Activated CD4-positive, alpha-beta T cell treated with anti-CD3 and anti-CD28 coated beads, Interleukin-10, Interleukin-2, amounts not matched to agents 100 ng/mL and 50 ng/mL, durations not matched to agents 16 hours and 8 hours (primary cell): ENCODE results near the gene TMEM270.
"Not testable (repeated sequence)": the region's sequence is repeated elsewhere in the genome, so short reads cannot be mapped to it uniquely, and the experiment has no call there.

Source experiments
- DNase-seq: peaks from one replicate; pipeline ENCODE4 v3.0.0-alpha.2; 2020

TMEM270 gene

DNA sequence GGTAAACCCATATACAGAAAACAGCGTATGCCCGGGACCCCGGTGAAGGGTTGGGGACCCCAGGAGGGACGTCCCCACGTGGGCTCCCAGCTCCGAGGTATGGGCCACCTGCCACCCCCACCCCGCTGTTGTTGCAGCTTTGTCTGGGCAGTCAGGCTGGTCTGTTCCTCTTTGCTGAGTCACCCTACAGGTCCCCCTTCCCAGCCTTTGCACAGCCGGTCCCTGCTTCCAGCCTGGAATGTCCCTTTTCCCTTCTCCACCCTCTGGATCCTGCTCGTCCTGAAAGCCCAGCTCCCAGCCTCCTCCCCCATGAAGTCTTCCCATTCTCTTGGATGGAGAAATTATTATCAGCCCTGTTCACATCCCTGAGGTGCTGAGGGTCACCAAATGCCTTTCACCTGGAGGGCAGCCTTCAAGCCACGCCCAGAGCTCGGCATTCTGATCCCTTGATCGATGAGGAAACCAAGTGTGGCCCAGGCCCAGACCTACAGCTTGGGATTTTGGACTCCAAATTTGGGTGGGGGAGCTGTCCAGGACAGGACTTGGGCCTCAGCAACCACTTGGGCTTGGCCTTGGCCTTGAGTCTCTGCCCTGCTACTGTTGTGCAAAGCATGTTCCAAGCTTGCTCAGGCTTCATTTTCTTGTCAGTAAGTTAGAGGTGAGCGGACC, 27.6 kb upstream of the TMEM270 start:
- no peak for DNase-seq

DNA sequence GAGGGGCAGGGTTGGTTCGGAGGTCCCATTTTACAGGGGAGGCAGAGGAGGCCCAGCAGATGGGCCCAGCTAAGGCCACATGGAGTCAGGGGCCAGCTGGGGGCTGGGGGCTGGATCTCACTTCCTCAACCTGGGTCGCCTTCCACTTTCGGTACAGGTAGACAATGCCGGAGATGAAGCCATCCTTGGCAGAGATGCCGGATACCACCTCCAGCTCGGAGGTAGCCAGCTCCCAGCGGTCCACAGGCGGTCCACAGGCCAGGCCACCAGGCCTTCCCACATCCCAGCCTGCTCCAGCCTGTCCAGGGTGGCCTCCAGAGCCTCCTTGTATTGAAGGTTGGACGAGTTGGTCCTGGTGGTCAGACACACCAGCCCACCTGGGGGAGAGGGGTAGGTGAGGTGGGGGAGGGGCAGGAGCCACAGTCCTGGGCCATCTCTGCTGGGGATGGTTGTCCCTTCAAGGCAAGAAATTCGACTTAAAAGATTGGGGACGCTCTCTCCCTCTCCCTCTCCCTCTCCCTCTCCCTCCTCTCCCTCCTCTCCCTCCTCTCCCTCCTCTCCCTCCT, 26.2 kb upstream of the TMEM270 start:
- DNase-seq, result no peak

DNA sequence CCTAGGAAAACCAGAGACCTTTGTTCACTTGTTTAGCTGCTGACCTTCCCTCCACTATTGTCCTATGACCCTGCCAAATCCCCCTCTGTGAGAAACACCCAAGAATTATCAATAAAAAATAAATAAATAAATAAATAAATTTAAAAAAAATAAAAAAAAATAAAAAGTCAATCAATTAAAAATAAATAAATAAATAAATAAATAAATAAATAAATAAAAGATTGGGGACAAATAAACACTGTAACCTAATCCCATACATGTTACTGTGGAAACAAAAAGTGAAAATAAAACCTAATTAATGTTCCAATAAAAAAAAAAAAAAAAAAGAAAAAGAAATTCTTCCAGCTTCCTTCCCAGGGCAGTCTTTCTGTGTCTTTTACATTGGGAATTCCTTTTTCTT, 23.8 kb upstream of the TMEM270 start:
- not testable (repeated sequence) for DNase-seq

DNA sequence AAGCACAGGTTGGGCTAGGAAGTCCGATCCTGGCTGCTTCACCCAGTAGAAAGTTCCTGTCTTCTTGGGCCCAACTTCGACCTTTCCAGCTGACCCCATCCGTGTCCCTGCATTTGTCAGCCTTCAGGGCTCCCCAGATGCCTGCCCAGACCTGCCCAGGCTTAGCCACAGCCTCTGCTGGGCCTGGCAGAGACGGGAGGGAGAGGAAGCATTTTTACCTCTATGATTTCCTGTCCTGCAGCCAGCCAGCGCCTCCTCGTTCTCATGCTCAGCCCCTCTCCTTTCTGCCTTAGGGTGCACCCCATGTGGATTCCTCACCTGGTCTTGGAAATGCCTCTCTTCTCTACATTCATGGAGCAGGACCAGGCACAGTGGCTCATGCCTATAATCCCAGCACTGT, 22.3 kb upstream of the TMEM270 start:
- DNase-seq, result no peak

DNA sequence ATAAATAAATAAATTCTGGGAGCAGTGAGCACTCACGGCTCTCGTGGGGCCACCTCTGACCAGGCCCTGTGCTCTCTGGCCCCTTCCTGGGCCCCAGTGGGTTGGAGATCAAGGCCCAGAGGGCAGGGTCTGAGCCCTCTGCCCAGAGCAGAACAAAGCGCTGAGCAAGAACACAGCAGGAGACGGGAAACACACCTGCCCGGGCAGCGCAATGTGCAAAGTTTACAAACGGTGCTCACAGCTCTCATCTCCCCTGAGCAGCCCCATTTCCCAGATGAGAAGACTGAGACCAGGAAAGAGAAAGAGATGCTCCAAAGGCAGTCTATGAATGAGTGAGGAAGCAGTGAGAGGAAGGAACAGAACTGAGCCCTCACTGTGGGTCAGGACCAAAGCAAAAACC, 21.7 kb upstream of the TMEM270 start:
- DNase-seq, result no peak

DNA sequence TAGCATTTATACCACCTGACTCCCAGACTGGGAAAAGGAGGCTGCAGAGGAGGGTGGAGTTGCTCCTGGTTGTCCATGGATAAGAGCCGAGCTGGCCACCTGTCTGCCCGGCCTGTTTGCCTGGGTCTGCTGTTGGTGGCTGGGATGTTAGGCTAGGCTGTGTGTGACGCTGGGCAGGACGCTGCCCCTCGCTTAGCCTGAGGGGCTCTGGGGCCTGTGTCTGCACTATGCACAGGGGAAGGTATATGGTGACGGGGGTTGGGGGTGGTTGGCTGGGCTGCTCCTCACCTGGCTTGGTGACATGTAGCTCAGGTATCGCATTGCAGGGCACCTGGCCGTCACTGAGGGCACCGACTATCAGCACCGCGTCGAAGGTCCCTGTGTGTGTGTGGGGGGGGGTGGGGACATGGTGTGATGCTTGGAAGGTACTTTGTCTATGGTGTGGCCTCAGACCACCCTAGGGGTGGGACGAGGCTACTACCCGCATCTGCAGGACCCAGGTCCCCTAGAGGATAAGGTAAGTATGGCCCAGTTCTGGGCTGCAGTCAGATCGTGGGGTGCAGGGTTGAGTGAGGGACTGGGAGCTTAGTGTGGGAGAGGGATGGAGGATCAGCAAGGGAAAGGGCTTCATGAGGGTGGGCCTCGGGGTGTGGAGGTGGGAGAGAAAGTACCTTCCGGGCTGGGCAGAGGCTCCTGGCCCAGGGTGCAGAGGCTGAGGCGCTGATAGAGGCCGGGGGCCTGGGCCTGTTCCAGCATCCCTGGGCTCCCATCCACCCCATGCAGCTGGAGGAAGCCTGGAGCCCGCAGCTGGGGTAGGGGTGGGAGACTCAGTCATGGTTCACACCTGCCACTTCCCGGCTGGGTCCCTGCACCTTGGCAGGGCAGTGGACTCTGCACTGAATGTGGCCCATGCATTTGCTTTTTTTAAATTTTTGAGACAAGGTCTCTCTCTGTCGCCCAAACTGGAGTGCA, 20.9 kb upstream of the TMEM270 start:
- no peak for DNase-seq

DNA sequence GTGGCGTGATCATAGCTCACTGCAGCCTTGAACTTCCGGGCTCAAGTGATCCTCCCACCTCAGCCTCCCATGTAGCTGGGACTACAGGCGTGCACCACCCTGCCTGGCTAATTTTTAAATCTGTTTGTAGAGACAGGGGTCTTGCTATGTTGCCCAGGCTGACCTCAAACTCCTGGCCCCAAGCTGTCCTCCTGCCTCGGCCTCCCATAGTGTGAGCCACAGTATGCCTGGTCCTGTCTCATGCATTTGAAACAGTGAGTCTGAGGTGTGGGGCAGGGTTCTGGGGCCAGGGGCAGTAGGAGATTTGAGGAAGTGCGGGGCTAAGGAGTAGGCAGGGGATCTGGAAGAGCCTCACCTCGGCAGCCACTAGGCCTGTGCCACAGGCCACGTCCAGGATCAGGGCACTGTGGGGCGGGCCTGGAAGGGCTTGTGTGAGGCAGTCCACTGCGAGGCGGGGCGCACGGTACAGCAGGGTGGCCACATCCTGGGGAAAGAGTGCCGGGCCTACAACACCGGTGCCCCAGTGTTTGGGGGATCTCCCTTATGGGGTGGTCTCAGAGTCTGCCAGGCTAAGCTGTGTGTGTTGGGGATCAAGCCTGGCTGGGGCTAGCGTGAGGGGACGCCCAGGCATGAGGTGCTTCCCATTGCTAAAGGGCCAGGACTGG, 20.1 kb upstream of the TMEM270 start:
- no peak for DNase-seq

DNA sequence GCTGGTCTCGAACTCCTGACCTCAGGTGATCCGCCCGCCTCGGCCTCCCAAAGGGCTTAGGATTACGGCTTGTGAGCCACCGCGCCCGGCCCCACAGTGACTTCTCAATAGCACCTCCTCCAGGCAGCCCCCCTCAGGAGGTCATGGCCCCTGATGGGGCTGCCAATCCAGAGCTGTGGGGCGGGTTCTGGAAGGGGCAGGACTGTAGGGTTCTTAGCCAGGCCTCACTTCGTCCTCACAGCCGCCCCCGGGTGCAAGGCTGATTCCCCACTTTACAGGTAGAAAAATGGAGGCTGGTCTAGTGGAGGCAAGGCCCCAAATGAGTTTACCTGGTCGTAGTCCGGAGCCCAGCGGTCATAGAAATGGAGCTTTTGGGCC, 19.3 kb upstream of the TMEM270 start:
- DNase-seq, result no peak

DNA sequence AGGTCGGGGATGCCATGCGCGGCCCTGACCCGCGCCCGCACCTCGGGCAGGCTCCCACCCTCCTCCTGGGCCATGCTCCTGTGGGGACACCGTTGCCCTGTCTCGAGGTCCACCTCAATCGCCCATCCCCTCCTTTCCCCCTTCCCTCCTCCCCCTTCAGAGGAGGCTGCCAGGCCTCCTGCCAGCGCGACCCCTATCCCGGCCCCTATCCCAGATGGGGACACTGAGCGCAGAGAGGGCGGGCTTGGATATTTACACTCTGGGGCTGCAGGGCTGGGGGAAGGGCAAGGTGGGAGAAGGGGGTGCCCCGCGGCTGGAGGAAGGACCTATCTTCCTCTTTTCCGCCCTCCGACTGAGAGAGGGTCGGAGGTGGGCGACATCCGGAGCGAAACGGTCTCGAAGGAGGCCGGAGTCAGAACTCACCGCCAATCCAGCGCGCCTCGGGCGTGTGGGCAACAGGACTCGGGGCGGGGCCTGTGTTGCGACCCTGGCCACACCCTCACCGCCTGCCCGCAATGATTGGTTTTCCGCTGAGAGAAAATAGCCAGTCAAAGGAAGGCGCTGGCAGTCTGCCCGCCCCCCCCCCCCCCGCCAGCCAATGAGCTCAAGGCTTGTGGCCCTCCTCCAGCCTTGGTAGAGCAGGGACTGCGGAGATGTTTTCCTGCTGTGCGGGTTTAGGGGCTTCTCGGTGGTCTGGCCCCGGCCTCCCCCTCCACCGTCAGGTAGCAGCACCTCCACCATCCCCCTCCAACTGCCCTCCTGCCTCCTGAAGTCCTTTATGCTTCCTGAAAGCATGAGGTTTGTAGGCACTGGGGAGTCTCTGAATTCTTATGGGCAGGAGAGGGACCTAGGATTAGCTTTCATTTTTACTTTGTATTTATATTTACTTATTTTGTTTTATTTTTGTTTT, 18.6 kb upstream of the TMEM270 start, which contains the start of gene METTL27:
Gene METTL27, minus strand, starts transcription at position 450 of the 910 bp plus-strand sequence. Its CDS starts 376 bp downstream, at position 74.
- DNase-seq, result peak; percentile 93

DNA sequence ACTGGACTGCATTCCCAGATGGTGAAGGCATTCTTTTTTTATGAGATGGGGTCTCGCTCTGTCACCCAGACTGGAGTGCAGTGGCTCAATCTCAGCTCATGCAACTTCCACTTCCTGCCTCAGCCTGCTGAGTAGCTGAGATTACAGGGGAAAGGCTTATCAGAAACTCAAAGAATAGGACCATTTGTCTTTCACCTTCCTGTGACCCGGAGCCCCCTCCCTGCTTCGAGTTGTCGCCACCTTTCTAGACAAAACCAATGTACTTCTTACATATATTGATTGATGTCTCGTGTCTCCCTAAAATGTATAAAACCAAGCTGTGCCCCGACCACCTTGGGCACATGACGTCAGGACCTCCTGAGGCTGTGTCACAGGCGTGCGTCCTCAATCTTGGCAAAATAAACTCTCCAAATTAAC, 16.8 kb upstream of the TMEM270 start:
- no peak for DNase-seq

DNA sequence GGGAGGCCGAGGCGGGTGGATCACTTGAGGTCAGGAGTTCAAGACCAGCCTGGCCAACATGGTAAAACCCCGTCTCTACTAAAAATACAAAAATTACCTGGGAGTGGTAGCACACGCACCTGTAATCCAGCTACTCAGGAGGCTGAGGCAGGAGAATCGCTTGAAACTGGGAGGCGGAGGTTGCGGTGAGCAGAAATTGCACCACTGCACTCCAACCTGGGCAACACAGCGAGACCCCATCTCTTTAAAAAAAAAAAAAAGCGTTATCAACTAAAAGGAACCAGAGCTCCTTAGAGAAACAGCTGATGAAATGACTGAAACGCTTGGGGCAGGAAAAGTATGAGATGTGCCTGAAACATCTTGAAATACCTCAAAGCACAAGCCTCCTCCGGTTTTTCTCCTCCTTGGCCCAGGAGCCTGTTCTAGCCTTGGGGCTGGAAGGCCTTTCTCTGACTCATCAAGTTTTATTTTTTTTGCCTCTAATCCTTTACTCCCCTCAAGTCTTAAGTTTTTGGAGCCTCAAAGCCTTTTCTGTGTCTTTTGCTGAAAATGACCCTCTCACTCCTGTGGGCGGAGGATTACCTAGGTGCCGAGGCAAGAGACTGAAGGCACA, 16.0 kb upstream of the TMEM270 start:
- DNase-seq, result no peak

DNA sequence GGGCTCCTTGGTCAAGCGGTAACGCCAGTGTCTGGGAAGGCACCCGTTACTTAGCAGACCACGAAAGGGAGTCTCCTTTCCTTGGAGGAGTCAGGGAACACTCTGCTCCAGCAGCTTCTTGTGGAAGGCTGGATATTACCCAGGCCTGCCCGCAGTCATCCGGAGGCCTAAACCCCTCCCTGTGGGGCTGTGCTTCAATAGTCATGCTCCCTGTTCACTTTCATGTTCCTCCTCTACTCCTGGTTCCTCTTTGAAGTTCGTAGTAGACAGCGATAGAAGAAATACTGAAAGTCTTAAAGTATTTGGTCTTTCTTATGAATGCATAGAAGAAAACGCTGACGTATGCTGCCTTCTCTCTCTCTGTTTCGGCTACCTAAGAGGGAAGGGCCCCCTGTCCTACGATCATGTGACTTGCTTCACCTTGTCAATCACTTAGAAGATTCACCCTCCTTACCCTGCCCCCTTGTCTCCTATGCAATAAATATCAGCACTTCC, 15.2 kb upstream of the TMEM270 start:
- not testable (repeated sequence) for DNase-seq

DNA sequence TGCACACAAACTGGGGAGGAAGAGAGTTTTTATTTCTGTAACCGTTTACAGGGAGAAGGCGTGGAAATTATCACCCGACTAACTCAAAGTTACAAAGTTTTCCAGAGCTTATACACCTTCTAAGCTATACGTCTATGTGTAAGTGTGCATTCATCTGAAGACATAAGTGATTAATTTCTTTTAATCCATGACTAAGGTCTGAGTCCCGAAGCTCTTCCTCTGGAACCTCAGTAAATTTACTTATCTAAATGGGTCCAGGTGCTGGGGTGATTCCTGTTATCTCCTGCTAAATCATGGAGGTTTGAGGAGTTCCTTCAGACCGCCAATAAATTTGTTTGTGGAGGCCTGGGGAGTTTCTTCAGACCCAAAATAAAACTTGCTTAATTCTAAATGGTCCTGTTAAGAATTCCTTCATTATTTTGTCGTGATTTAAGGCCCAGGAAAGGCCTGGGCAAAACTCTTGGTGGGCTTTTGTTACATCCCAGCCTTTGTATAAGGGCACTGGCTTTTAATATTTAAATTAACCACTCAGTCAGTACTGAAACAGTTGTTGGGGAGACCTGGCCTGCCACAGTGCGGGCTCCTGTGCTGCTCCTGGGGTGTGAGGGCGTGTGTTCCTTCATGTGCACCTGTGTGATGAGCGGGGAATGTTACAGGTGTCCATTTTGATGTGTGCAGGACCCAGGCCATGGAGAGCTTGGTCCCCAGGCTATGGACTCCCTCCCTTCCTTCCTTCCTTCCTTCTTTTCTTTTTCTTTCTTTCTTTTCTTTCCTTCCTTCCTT, 12.8 kb upstream of the TMEM270 start:
- no peak for DNase-seq

DNA sequence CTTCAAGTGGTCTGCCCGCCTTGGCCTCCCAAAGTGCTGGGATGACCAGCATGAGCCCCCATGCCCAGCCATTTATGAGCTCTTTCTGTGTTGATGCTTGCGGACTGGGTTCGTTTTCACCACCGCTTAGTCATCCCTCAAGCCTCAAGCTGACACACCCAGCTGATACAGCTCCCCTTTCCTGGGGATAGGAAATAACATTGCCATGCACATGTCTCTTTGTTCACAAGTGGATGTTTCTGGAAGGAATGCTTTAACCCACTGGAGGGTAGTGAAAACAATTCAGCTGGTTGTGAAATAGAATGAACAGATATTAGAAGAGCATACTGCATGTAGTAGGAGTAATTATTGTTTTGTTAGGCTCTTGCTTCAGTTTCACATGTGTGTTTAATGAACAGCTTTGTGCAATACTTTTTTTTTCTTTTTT, 10.2 kb upstream of the TMEM270 start:
- peak; percentile 48 for DNase-seq

DNA sequence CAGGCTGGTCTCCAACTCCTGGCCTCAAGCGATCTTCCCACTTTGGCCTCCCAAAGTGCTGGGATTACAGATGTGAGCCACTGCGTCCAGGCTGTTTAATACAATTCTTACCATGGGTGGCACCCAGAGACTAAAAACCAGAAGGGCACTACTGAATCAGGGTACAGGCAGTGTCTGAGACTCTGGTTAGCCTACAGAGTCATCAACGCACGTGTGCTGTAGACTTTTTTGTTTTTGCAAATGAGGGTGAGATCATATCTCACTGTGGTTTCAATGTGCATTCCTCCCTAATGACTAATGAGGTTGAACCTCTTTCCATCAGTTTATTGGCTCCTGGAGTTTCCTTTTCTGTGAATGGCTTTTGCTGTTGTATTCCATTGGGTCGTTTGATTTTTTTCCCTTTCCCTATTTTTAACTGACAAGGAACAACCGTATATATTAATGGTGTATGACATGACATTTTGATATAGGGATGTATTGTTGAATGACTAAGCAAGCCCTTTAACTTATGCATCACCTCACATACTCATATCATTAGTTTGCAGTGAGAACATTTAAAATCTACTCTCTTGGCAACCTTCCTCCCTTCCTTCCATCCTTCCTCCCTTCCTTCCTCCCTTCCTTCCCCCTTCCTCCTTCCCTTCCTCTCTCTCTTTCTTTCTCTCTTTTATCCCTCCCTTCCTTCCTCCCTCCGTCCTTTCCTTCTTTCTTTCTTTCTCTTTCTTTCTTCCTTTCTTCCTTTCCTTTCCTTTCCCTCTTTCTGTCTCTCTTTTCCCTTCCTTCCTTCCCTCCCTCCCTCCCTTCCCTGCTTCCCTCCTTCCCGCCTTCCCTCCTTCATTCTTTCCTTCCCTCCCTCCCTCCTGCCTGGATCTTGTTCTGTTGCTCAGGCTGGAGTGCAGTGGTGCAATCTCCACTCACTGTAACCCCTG, 9.3 kb upstream of the TMEM270 start:
- peak; percentile 85 for DNase-seq

DNA sequence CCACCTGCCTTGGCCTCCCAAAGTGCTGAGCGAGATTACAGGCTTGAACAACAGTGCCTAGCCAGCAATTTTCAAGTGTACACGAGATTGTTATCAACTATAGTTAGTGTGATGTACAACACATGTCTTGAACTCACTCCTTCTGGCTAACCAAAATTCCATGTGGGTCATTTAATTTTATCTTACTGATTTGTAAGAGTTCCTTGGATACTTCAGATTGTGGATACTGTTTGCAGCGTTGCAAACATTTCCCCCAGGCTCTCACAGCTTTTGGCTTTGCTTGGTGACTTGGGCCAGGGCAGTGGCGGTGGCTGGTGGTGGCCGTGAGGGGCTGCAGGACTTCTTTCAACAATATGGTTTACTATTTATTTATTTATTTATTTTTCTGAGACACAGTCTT, 8.5 kb upstream of the TMEM270 start:
- no peak for DNase-seq

DNA sequence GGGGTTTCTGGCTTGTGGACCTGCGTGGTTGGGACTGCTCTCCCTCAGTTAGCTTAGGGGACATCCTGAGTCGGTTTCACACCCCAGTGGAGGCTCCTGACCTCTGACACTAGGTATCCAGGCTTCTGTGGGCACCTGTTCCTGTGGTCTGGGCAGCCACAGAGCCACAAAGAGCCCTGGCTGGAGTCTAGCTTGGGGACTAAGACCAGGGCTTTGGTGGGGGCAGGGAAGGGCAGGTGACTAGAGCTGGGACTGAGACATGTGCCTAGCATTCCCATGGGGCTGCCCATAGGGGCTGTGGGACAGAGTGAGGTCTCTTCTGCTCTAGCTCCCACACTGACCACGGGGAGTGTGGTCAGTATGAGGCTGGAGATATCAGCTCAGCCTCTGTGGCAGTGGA, 4.0 kb upstream of the TMEM270 start:
- DNase-seq, result no peak

DNA sequence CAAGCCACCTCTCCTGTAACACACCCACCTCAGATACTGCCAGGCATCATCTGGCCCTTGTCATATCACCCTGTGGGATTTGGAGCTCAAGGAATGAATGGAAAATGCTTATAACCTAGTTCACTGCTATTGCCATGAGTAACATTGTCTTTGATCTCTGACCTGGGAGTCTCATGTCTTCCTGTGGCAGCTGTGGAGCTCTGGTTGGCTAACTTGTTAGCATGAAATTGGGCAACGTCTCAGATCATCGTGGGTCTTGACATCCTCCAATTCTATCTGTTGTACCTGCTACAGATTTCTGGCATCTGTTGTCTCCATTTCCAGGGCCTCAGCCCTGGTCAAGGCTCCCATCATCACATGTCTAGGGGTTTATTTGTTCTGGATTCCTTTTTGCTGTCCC, 2.2 kb upstream of the TMEM270 start:
- DNase-seq, result no peak

DNA sequence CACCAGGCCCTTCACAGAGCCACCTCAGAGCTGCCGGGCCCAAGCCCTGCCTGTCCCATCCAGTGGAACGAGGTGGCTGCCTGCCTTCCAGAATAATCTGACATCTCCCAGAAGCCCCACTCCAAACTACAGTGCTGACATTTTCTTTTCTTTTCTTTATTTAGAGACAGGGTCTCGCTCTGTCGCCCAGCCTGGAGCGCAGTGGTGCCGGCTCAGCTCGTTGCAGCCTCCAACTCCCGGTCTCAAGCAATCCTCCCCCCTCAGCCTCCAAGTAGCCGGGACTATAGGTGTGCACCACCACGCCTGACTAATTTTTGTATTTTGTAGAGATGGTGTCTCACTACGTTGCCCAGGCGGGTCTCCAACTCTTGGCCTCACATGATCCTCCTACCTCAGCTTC, 346 bp downstream of the TMEM270 start:
- DNase-seq, result no peak
